HepG2 (cell line): Measurements from ENCODE around the gene PLXNA4. TPM values are rescaled to one million over a fixed set of nuclear protein-coding genes. Genes with fewer than 3 reads are reported as not detected.

Experiments
- CBFB ChIP-seq: sonication (generic); formaldehyde crosslinking; IDR thresholded peaks from 2 replicates; pipeline ENCODE4 v1.4.0; 2020; ENCODE audit warnings: missing genetic modification reagents
- FOXA3 ChIP-seq: IDR thresholded peaks from 2 replicates; pipeline ENCODE4 v1.6.1; 2016; ENCODE audit warnings: missing genetic modification reagents, missing compliant biosample characterization
- SAFB2 ChIP-seq: sonication (generic); formaldehyde crosslinking; IDR thresholded peaks from 2 replicates; pipeline ENCODE4 v1.5.1; 2020; ENCODE audit warnings: missing genetic modification reagents, low read depth, mild to moderate bottlenecking, borderline replicate concordance
- SATB2 ChIP-seq: sonication (generic); formaldehyde crosslinking; IDR thresholded peaks from 2 replicates; pipeline ENCODE4 v1.5.0; 2020; ENCODE audit warnings: missing genetic modification reagents
- SIN3A ChIP-seq: IDR thresholded peaks from 2 replicates; pipeline ENCODE4 v1.6.1; 2011; ENCODE audit warnings: low read depth, mild to moderate bottlenecking, control low read depth, low read length, borderline replicate concordance
- SPEN ChIP-seq: sonication (generic); formaldehyde crosslinking; IDR thresholded peaks from 2 replicates; pipeline ENCODE4 v1.5.1; 2020; ENCODE audit warnings: low read depth, mild to moderate bottlenecking, missing genetic modification reagents
- TCF7L2 ChIP-seq: IDR thresholded peaks from 2 replicates; pipeline ENCODE4 v1.6.1; 2011; ENCODE audit warnings: mild to moderate bottlenecking, low read depth, low read length, moderate library complexity
- TEAD3 ChIP-seq: optimal IDR thresholded peaks from 2 replicates; pipeline ENCODE3; 2016; ENCODE audit warnings: borderline replicate concordance
- ZNF138 ChIP-seq: sonication (generic); formaldehyde crosslinking; IDR thresholded peaks from 2 replicates; pipeline ENCODE4 v1.5.0; 2020; ENCODE audit warnings: mild to moderate bottlenecking, low read depth, missing genetic modification reagents
- ZSCAN12 ChIP-seq: sonication (generic); formaldehyde crosslinking; IDR thresholded peaks from 2 replicates; pipeline ENCODE4 v1.9.0; 2021; ENCODE audit warnings: mild to moderate bottlenecking, missing genetic modification reagents
- polyA plus RNA-seq, 8 experiments: library from polyadenylated mRNA; depleted of rRNA in 3 of 8; stranded (reverse) in 7 of 8; unstranded in 1 of 8; fragments of >200 nt; fragmentation: Illumina TruSeq in 4 of 8; extraction: Trizol in 4 of 8; gene quantifications; 2 replicates each; pipeline versions ENCODE4 v1.2.1 to v1.2.3, GENCODE V29; 2011 to 2016; ENCODE audit warnings: low read depth in 4 of 8, missing spikeins in 1 of 8, mixed read lengths in 1 of 8; ENCODE audit not compliant: insufficient read depth in 1 of 8
- total RNA-seq, 5 experiments: library from RNA; depleted of rRNA; stranded (reverse); fragments of >200 nt; fragmentation: Illumina TruSeq; extraction: Trizol; gene quantifications; 2 replicates each; pipeline ENCODE4 v1.2.3, GENCODE V29; 2016; ENCODE audit warnings: low read depth in 1 of 5
- TF ChIP-seq, protein P1 (sequence below): sonication (generic); formaldehyde crosslinking; IDR thresholded peaks from 2 replicates; pipeline ENCODE4 v1.5.1; 2020; ENCODE audit warnings: mild to moderate bottlenecking, missing genetic modification reagents, moderate library complexity
- TF ChIP-seq, protein P2 (sequence below): sonication (generic); formaldehyde crosslinking; IDR thresholded peaks from 2 replicates; pipeline ENCODE4 v1.9.0; 2021; ENCODE audit warnings: missing genetic modification reagents, borderline replicate concordance
- TF ChIP-seq, protein P3 (sequence below): sonication (generic); formaldehyde crosslinking; IDR thresholded peaks from 2 replicates; pipeline ENCODE4 v1.4.0; 2020; ENCODE audit warnings: missing genetic modification reagents, borderline replicate concordance
- TF ChIP-seq, protein P4 (sequence below): sonication (generic); formaldehyde crosslinking; conservative IDR thresholded peaks from 2 replicates; pipeline ENCODE4 v1.8.0; 2022; ENCODE audit warnings: mild to moderate bottlenecking, moderate library complexity, missing genetic modification reagents
- TF ChIP-seq, protein P5 (sequence below): sonication (generic); formaldehyde crosslinking; IDR thresholded peaks from 2 replicates; pipeline ENCODE4 v1.5.0; 2020; ENCODE audit warnings: missing genetic modification reagents

The PLXNA4 gene
- total and polyA plus RNA-seq, 2 of the 13 experiments (the other 11 are each of a cell fraction or from before 2014, with no cell fraction given) = 0.01 to 0.04 TPM

DNA sequence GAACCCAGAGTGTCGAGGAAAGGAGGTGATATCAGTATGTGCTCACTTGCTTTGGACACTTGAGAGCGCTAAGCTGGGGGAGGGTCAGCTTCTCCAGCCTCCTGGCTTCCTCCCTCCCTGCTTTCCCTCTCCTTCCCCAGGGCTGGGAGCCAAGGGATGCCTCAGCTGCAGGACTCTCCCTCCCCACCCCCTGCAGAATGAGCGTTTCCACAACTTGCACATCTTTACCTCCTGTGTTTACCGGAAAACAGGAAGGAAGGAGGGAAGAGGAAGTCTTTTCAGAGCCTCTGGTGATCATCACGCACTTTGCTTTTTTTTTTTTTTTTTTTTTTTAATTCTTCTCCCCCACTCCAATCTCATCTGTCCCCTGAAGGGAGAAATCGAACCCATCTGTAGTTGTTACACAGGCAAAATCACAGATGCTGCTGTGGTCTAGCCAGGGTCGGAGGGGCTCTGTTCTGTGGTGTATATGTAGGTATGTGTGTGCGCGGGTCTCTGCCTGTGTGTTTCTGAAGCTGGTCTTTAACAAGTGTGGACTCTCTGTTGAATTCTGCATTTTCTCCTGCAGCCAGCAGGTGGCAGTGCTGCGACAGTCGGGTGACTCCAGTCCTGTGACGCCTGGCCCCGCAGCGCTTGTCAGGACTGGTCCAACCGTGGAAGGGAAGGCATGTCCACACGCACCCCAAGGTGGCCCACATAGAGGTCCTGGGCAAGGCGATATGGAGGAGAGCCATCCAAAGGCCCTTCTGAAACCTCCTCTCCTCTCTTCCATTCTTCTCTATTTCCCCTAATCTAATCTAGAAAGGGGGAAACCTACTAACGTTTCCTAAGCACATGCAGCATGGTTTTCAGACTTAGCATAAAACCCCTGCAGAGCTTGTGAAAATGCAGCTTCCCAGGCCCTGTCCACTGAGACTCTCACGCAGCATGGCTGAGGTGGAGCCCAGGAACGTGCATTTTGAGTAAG is 257.6 kb downstream of the PLXNA4 start (continued):
- TF ChIP-seq, protein P1, sequence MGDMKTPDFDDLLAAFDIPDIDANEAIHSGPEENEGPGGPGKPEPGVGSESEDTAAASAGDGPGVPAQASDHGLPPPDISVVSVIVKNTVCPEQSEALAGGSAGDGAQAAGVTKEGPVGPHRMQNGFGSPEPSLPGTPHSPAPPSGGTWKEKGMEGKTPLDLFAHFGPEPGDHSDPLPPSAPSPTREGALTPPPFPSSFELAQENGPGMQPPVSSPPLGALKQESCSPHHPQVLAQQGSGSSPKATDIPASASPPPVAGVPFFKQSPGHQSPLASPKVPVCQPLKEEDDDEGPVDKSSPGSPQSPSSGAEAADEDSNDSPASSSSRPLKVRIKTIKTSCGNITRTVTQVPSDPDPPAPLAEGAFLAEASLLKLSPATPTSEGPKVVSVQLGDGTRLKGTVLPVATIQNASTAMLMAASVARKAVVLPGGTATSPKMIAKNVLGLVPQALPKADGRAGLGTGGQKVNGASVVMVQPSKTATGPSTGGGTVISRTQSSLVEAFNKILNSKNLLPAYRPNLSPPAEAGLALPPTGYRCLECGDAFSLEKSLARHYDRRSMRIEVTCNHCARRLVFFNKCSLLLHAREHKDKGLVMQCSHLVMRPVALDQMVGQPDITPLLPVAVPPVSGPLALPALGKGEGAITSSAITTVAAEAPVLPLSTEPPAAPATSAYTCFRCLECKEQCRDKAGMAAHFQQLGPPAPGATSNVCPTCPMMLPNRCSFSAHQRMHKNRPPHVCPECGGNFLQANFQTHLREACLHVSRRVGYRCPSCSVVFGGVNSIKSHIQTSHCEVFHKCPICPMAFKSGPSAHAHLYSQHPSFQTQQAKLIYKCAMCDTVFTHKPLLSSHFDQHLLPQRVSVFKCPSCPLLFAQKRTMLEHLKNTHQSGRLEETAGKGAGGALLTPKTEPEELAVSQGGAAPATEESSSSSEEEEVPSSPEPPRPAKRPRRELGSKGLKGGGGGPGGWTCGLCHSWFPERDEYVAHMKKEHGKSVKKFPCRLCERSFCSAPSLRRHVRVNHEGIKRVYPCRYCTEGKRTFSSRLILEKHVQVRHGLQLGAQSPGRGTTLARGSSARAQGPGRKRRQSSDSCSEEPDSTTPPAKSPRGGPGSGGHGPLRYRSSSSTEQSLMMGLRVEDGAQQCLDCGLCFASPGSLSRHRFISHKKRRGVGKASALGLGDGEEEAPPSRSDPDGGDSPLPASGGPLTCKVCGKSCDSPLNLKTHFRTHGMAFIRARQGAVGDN (CRISPR knock-in tag) = no peak
- TF ChIP-seq SATB2 (CRISPR knock-in tag) (no peak), SPEN (CRISPR knock-in tag) (no peak), SIN3A (no peak), ZSCAN12 (CRISPR knock-in tag) (no peak), ZNF138 (CRISPR knock-in tag) (no peak), TCF7L2 (no peak), FOXA3 (CRISPR knock-in tag) (0 out of 2 replicates have a peak, but pooled peaks have one; percentile 38), TEAD3 (CRISPR knock-in tag) (peak; percentile 32), SAFB2 (no peak), CBFB (CRISPR knock-in tag) (no peak)
- TF ChIP-seq, protein P2, sequence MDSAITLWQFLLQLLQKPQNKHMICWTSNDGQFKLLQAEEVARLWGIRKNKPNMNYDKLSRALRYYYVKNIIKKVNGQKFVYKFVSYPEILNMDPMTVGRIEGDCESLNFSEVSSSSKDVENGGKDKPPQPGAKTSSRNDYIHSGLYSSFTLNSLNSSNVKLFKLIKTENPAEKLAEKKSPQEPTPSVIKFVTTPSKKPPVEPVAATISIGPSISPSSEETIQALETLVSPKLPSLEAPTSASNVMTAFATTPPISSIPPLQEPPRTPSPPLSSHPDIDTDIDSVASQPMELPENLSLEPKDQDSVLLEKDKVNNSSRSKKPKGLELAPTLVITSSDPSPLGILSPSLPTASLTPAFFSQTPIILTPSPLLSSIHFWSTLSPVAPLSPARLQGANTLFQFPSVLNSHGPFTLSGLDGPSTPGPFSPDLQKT (CRISPR knock-in tag) = no peak
- TF ChIP-seq, protein P3, sequence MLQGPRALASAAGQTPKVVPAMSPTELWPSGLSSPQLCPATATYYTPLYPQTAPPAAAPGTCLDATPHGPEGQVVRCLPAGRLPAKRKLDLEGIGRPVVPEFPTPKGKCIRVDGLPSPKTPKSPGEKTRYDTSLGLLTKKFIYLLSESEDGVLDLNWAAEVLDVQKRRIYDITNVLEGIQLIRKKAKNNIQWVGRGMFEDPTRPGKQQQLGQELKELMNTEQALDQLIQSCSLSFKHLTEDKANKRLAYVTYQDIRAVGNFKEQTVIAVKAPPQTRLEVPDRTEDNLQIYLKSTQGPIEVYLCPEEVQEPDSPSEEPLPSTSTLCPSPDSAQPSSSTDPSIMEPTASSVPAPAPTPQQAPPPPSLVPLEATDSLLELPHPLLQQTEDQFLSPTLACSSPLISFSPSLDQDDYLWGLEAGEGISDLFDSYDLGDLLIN (CRISPR knock-in tag) = no peak
- TF ChIP-seq, protein P4, sequence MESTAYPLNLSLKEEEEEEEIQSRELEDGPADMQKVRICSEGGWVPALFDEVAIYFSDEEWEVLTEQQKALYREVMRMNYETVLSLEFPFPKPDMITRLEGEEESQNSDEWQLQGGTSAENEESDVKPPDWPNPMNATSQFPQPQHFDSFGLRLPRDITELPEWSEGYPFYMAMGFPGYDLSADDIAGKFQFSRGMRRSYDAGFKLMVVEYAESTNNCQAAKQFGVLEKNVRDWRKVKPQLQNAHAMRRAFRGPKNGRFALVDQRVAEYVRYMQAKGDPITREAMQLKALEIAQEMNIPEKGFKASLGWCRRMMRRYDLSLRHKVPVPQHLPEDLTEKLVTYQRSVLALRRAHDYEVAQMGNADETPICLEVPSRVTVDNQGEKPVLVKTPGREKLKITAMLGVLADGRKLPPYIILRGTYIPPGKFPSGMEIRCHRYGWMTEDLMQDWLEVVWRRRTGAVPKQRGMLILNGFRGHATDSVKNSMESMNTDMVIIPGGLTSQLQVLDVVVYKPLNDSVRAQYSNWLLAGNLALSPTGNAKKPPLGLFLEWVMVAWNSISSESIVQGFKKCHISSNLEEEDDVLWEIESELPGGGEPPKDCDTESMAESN (CRISPR knock-in tag) = 0 out of 2 replicates have a peak, but pooled peaks have one; percentile 25
- TF ChIP-seq, protein P5, sequence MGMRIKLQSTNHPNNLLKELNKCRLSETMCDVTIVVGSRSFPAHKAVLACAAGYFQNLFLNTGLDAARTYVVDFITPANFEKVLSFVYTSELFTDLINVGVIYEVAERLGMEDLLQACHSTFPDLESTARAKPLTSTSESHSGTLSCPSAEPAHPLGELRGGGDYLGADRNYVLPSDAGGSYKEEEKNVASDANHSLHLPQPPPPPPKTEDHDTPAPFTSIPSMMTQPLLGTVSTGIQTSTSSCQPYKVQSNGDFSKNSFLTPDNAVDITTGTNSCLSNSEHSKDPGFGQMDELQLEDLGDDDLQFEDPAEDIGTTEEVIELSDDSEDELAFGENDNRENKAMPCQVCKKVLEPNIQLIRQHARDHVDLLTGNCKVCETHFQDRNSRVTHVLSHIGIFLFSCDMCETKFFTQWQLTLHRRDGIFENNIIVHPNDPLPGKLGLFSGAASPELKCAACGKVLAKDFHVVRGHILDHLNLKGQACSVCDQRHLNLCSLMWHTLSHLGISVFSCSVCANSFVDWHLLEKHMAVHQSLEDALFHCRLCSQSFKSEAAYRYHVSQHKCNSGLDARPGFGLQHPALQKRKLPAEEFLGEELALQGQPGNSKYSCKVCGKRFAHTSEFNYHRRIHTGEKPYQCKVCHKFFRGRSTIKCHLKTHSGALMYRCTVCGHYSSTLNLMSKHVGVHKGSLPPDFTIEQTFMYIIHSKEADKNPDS (CRISPR knock-in tag) = no peak
